Neuronal stem cell (in vitro differentiated cells): ENCODE data around the gene GSS.

ENCODE experiments used
- DNase-seq: peaks from one replicate; pipeline ENCODE4 v3.0.0-alpha.2; 2013; ENCODE audit warnings: low spot score
- H2AFZ ChIP-seq: one replicate; pipeline ENCODE4 v1.6.1; 2013; ENCODE audit warnings: mild to moderate bottlenecking, low read length, inconsistent platforms
- H2AK5ac ChIP-seq: 2 replicates; pipeline ENCODE4 v1.6.1; 2013; ENCODE audit warnings: low read depth, mild to moderate bottlenecking, inconsistent platforms, low read length, moderate library complexity, mixed read lengths
- H2BK120ac ChIP-seq: 2 replicates; pipeline ENCODE4 v1.6.1; 2013; ENCODE audit warnings: low read depth, mild to moderate bottlenecking, inconsistent platforms, low read length, moderate library complexity, mixed read lengths
- H2BK12ac ChIP-seq: one replicate; pipeline ENCODE4 v1.6.1; 2013; ENCODE audit warnings: low read length, inconsistent platforms
- H2BK15ac ChIP-seq: 2 replicates; pipeline ENCODE4 v1.6.1; 2013; ENCODE audit warnings: mild to moderate bottlenecking, low read length, inconsistent platforms, mixed read lengths
- H2BK5ac ChIP-seq: one replicate; pipeline ENCODE4 v1.6.1; 2013; ENCODE audit warnings: inconsistent platforms, mild to moderate bottlenecking, low read length, moderate library complexity
- H3K14ac ChIP-seq: one replicate; pipeline ENCODE4 v1.6.1; 2013; ENCODE audit warnings: low read length, inconsistent platforms
- H3K18ac ChIP-seq: 2 replicates; pipeline ENCODE4 v1.6.1; 2013; ENCODE audit warnings: low read length, inconsistent platforms
- H3K23ac ChIP-seq: 2 replicates; pipeline ENCODE4 v1.6.1; 2013; ENCODE audit warnings: low read depth, mild to moderate bottlenecking, mixed read lengths, low read length, inconsistent platforms; ENCODE audit not compliant: poor library complexity
- H3K27ac ChIP-seq: replicated peaks from 3 replicates; pipeline ENCODE4 v1.5.1; 2013; ENCODE audit warnings: low read length, inconsistent platforms
- H3K27me3 ChIP-seq, 3 experiments: 2 replicates each; pipeline ENCODE4 v1.6.1; 2013; ENCODE audit warnings: low read length in 3 of 3, mild to moderate bottlenecking in 2 of 3, inconsistent platforms in 1 of 3, low read depth in 1 of 3, mixed read lengths in 1 of 3, moderate library complexity in 1 of 3; ENCODE audit not compliant: control insufficient read depth in 3 of 3, insufficient read depth in 3 of 3
- H3K36me3 ChIP-seq, 2 donors: replicated peaks in 1 of 2; 2 replicates each; pipeline ENCODE4 v1.6.1; 2013; ENCODE audit warnings: low read length in 2 of 2; ENCODE audit not compliant: control insufficient read depth in 2 of 2, insufficient read depth in 2 of 2
- H3K4ac ChIP-seq: 2 replicates; pipeline ENCODE4 v1.6.1; 2013; ENCODE audit warnings: inconsistent platforms, mild to moderate bottlenecking, low read length, moderate library complexity
- H3K4me1 ChIP-seq, 2 donors: 1 replicate in 1 of 2; 2 replicates in 1 of 2; pipeline ENCODE4 v1.6.1; 2013; ENCODE audit warnings: low read length in 2 of 2, low read depth in 1 of 2; ENCODE audit not compliant: control insufficient read depth in 2 of 2, insufficient read depth in 1 of 2
- H3K4me2 ChIP-seq: one replicate; pipeline ENCODE4 v1.6.1; 2013; ENCODE audit warnings: mild to moderate bottlenecking, low read length, inconsistent platforms; ENCODE audit not compliant: insufficient read depth, poor library complexity, severe bottlenecking
- H3K4me3 ChIP-seq, 2 donors: 2 replicates each; pipeline ENCODE4 v1.5.1; 2013; ENCODE audit warnings: low read length in 2 of 2, mild to moderate bottlenecking in 2 of 2, inconsistent platforms in 1 of 2, moderate library complexity in 1 of 2
- H3K79me1 ChIP-seq: one replicate; pipeline ENCODE4 v1.6.1; 2013; ENCODE audit warnings: low read depth, mild to moderate bottlenecking, inconsistent platforms, low read length, moderate library complexity
- H3K9ac ChIP-seq: one replicate; pipeline ENCODE4 v1.6.1; 2013; ENCODE audit warnings: mild to moderate bottlenecking, low read depth, low read length, inconsistent platforms; ENCODE audit not compliant: poor library complexity
- H3K9me3 ChIP-seq, 2 donors: replicated peaks in 1 of 2; 2 replicates each; pipeline versions ENCODE3 to v1.6.1; 2013; ENCODE audit warnings: low read length in 2 of 2, mild to moderate bottlenecking in 2 of 2, inconsistent platforms in 1 of 2, low read depth in 1 of 2, mixed read lengths in 1 of 2, moderate library complexity in 1 of 2; ENCODE audit not compliant: control insufficient read depth in 2 of 2, insufficient read depth in 1 of 2
- H4K8ac ChIP-seq: one replicate; pipeline ENCODE4 v1.6.1; 2013; ENCODE audit warnings: low read depth, mild to moderate bottlenecking, inconsistent platforms, low read length, moderate library complexity
- H4K91ac ChIP-seq: one replicate; pipeline ENCODE4 v1.6.1; 2013; ENCODE audit warnings: low read length, low read depth, mild to moderate bottlenecking, inconsistent platforms; ENCODE audit not compliant: poor library complexity
- WGBS, 2 donors: extraction: QIAGEN DNeasy Blood & Tissue Kit; methylation state at CpG; one replicate each; pipeline ENCODE4 v1.1.7; 2013; ENCODE audit warnings: missing lambda C conversion rate in 2 of 2, mixed read lengths in 1 of 2; ENCODE audit not compliant: insufficient read length in 2 of 2, insufficient replicate concordance in 1 of 2; ENCODE audit errors: extremely low coverage in 2 of 2; 5-methylcytosine and 5-hydroxymethylcytosine counted together

GSS gene

DNA sequence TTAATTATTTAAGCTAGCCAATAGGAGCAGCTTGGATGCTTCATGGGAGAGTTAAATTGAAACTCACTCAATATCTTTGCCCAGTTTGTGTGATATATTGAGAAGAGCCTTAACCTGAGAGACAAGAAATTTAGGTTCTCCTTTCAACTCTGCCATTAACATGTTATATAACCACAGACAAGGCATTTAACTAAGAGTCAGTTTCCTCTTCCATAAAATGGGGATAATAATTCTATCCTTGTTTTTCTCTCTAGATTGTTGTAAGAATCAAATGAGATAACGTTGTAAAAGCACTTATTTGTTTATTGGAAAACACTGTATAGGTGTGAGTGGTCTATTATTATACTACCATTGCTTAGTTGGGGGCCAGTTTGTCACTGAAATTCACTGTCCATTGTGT lies 71.3 kb downstream of the GSS start:
- no peak overlapping the region for H3K14ac ChIP-seq
- H3K4ac ChIP-seq = no peak overlapping the region
- H4K8ac ChIP-seq = no peak overlapping the region
- H3K9ac ChIP-seq = no peak overlapping the region
- no peak overlapping the region for H3K23ac ChIP-seq
- no CpG with 5 or more reads among the region's 1 CpG for WGBS, 2 donors
- no peak overlapping the region for H2AK5ac ChIP-seq
- no peak overlapping the region for H3K27ac ChIP-seq
- no peak overlapping the region for H3K4me2 ChIP-seq
- H3K36me3 ChIP-seq = peaks cover 3 to 36% of the 10 kb centered on the region in 2 donors
- no peak for DNase-seq
- H3K4me3 ChIP-seq = no peak overlapping the region
- no peaks in the 10 kb centered on the region for H3K4me1 ChIP-seq
- H3K79me1 ChIP-seq = no peaks in the 10 kb centered on the region
- H4K91ac ChIP-seq = no peak overlapping the region
- H2BK12ac ChIP-seq = no peak overlapping the region
- no peaks in the 10 kb centered on the region for H3K27me3 ChIP-seq
- no peak overlapping the region for H2BK15ac ChIP-seq
- H3K18ac ChIP-seq = no peak overlapping the region
- H2BK5ac ChIP-seq = no peak overlapping the region
- H3K9me3 ChIP-seq = no peaks in the 10 kb centered on the region
- H2BK120ac ChIP-seq = no peak overlapping the region
- no peak overlapping the region for H2AFZ ChIP-seq

DNA sequence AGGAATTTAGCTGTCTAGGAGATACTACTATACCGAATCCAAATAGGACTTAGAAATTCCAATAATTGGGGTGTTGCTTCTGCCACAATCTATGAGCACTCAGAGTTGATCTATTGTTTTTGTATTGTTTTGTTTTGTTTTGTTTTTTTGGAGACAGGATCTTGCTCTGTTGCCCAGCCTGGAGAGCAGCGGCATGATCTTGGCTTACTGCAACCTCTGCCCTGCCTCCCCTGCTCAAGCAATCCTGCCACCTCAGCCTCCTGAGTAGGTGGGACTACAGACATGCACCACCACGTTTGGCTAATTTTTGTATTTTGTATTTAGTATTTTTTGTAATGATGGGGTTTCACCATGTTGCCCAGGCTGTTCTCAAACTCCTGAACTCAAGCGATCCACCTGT lies 71.8 kb downstream of the GSS start:
- Histone ChIP-seq H2BK5ac (no peak overlapping the region), H3K4me2 (no peak overlapping the region), H4K8ac (no peak overlapping the region), H3K79me1 (no peaks in the 10 kb centered on the region), H4K91ac (no peak overlapping the region), H2BK15ac (no peak overlapping the region), H3K9me3 (no peaks in the 10 kb centered on the region), H2AK5ac (no peak overlapping the region), H3K27me3 (no peaks in the 10 kb centered on the region), H2BK12ac (no peak overlapping the region), H3K14ac (no peak overlapping the region), H3K4ac (no peak overlapping the region), H3K27ac (no peak overlapping the region), H3K18ac (no peak overlapping the region), H3K23ac (no peak overlapping the region), H2BK120ac (no peak overlapping the region), H2AFZ (no peak overlapping the region), H3K36me3 (peaks cover 3 to 36% of the 10 kb centered on the region in 2 donors), H3K9ac (no peak overlapping the region), H3K4me3 (no peak overlapping the region), H3K4me1 (no peaks in the 10 kb centered on the region)
- WGBS, 2 donors = no CpG with 5 or more reads among the region's 4 CpGs
- no peak for DNase-seq

DNA sequence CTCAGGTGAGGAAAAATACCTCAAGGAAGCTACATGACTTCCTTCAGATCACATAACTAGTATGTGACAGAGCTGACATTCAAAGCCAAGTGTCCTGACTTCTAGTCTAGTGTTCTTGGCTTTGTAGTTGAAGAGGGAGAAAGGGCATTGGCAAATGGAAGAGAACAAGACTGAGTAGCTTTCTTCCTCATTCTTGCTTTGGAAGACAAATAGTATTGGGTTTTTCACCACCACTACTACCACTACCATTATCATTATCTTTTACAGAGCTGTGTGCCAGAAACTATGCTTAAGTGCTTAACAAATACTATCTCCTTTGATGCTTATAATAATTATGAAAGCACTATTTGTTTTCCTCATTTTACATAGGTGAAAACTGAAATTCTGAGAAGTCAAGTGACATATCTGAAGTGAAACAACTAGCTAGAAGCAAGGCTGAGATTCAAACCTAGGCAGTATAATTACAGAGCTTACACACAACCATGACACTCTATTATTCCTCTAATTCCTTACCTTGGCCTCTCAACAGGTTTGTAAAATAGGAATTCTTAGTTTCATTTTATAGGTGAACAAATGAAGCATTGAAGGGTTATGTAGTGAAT lies 72.4 kb downstream of the GSS start:
- Histone ChIP-seq H3K14ac (no peak overlapping the region), H3K27me3 (no peaks in the 10 kb centered on the region), H2BK12ac (no peak overlapping the region), H2AFZ (no peak overlapping the region), H3K4me3 (no peak overlapping the region), H3K18ac (no peak overlapping the region), H3K9ac (no peak overlapping the region), H2BK120ac (no peak overlapping the region), H3K4me2 (no peak overlapping the region), H3K27ac (no peak overlapping the region), H3K9me3 (no peaks in the 10 kb centered on the region), H3K79me1 (no peaks in the 10 kb centered on the region), H3K23ac (no peak overlapping the region), H3K4ac (no peak overlapping the region), H4K91ac (no peak overlapping the region), H4K8ac (no peak overlapping the region), H2BK15ac (no peak overlapping the region), H2BK5ac (no peak overlapping the region), H3K36me3 (peaks cover 3 to 36% of the 10 kb centered on the region in 2 donors), H3K4me1 (no peaks in the 10 kb centered on the region), H2AK5ac (no peak overlapping the region)
- DNase-seq = no peak

DNA sequence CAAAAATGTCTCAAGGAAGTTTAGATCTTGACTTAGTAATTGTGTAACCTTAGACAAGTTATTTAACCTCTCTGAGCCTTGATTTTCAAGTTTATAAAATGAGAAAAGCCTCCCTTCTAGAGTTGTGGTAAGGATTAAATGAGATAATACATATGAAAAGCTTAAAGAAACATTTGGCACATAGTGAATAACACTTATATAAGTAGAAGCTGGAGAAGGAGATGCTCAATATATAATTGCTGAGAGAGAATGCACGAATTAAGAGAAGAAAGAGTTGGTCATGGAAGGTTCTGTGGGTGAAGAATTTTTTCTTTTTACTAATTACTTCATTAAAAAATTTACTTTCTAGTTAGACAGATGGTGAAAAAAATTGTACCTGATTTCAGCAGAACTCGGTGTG lies 73.9 kb downstream of the GSS start:
- H3K27ac ChIP-seq = no peak overlapping the region
- H3K14ac ChIP-seq = no peak overlapping the region
- no peak overlapping the region for H3K23ac ChIP-seq
- H3K36me3 ChIP-seq = peaks cover 3 to 36% of the 10 kb centered on the region in 2 donors
- H3K4me3 ChIP-seq = no peak overlapping the region
- H2AK5ac ChIP-seq = no peak overlapping the region
- H2BK12ac ChIP-seq = no peak overlapping the region
- DNase-seq = no peak
- H4K8ac ChIP-seq = no peak overlapping the region
- no peak overlapping the region for H4K91ac ChIP-seq
- no CpG with 5 or more reads among the region's 2 CpGs for WGBS, 2 donors
- H3K27me3 ChIP-seq = peaks cover 0 to 5% (median 0%) of the 10 kb centered on the region in 3 experiments
- H2AFZ ChIP-seq = no peak overlapping the region
- no peak overlapping the region for H3K9ac ChIP-seq
- H2BK5ac ChIP-seq = no peak overlapping the region
- H3K79me1 ChIP-seq = no peaks in the 10 kb centered on the region
- no peak overlapping the region for H3K4ac ChIP-seq
- H3K9me3 ChIP-seq = no peaks in the 10 kb centered on the region
- no peaks in the 10 kb centered on the region for H3K4me1 ChIP-seq
- H3K18ac ChIP-seq = no peak overlapping the region
- H2BK15ac ChIP-seq = no peak overlapping the region
- H2BK120ac ChIP-seq = no peak overlapping the region
- no peak overlapping the region for H3K4me2 ChIP-seq
